HCT116 (cell line): ENCODE results near the gene AASS. TPM values are rescaled to one million over a fixed set of nuclear protein-coding genes. Genes with fewer than 3 reads are reported as not detected.

Source experiments
- ATAC-seq: fragments of 200-7000 bp; cut with Tn5 transposase; 2 replicates; pipeline ENCODE4 v1.9.1; 2020; ENCODE audit warnings: mild to moderate bottlenecking, moderate library complexity
- BruUV-seq: library from RNA; stranded (reverse); fragments of 400-500 nt; replicated peaks from 2 replicates; lab custom pipeline; 2021; lab: Mats Ljungman, UMichigan
- CTCF ChIA-PET: fragments of 300-600 bp; sonication (Branson Sonifier 250); formaldehyde crosslinking; loops from one replicate; lab custom pipeline; 2021; ENCODE audit warnings: antibody characterized with exemption; lab: Charles Lee
- POLR2A ChIA-PET: fragments of 300-600, 350-600 bp; sonication (Branson Sonifier 250); formaldehyde crosslinking; loops from one replicate; lab custom pipeline; 2021; ENCODE audit warnings: antibody characterized with exemption; lab: Charles Lee
- RAD21 ChIA-PET, 2 experiments: fragments of 300-600 bp; sonication (Branson Sonifier 250); formaldehyde crosslinking; loops; one replicate each; lab custom pipeline; 2023; ENCODE audit warnings: low total read pairs in 2 of 2; ENCODE audit not compliant: uncharacterized antibody in 2 of 2, unreplicated experiment in 2 of 2, low non-redundant PET in 1 of 2; lab: Charles Lee
- DNase-seq: peaks from one replicate; pipeline ENCODE4 v3.0.0-alpha.2; 2010; ENCODE audit warnings: low read depth, low spot score
- H2AFZ ChIP-seq: fragments of 200-600 bp; shearing (Covaris generic), sonication (generic); 2 replicates; pipeline ENCODE4 v1.6.1; 2017; ENCODE audit warnings: low read depth, mixed run types, mixed read lengths, antibody characterized with exemption, low read length; ENCODE audit not compliant: poor library complexity, severe bottlenecking
- H3K27ac ChIP-seq: 2 replicates; pipeline ENCODE4 v1.5.1; 2012; ENCODE audit warnings: low read depth, low read length
- H3K27me3 ChIP-seq: fragments of 200-600 bp; sonication (generic); 2 replicates; pipeline ENCODE4 v1.6.1; 2016; ENCODE audit warnings: mixed run types, low read length, mixed read lengths; ENCODE audit not compliant: insufficient read depth
- H3K36me3 ChIP-seq, 2 experiments: fragments of 200-500 bp in 1 of 2; fragments of 200-600 bp in 1 of 2; sonication (Bioruptor generic) in 1 of 2; sonication (generic) in 1 of 2; 2 replicates each; pipeline versions ENCODE4 v1.5.1 to v1.6.1; 2014 to 2016; ENCODE audit warnings: low read length in 2 of 2, inconsistent platforms in 1 of 2, mixed read lengths in 1 of 2, mixed run types in 1 of 2; ENCODE audit not compliant: insufficient read depth in 2 of 2, control insufficient read depth in 1 of 2
- H3K4me1 ChIP-seq, 2 experiments: fragments of 200-600 bp in 1 of 2; sonication (generic) in 1 of 2; 2 replicates each; pipeline versions ENCODE4 v1.5.1 to v1.6.1; 2012 to 2017; ENCODE audit warnings: low read length in 2 of 2, inconsistent platforms in 1 of 2, mild to moderate bottlenecking in 1 of 2, mixed read lengths in 1 of 2, mixed run types in 1 of 2, moderate library complexity in 1 of 2; ENCODE audit not compliant: insufficient read depth in 2 of 2, control insufficient read depth in 1 of 2
- H3K4me2 ChIP-seq: fragments of 200-600 bp; sonication (generic); 2 replicates; pipeline ENCODE4 v1.6.1; 2017; ENCODE audit warnings: mixed run types, low read length, mixed read lengths
- H3K4me3 ChIP-seq, 2 experiments: fragments of 200-600 bp in 1 of 2; sonication (generic) in 1 of 2; replicated peaks in 1 of 2; 2 replicates each; pipeline ENCODE4 v1.5.1; 2011 to 2016; ENCODE audit warnings: low read length in 2 of 2, control low read depth in 1 of 2, low read depth in 1 of 2, mild to moderate bottlenecking in 1 of 2, mixed read lengths in 1 of 2, mixed run types in 1 of 2
- H3K79me2 ChIP-seq: fragments of 200-600 bp; sonication (generic); 2 replicates; pipeline ENCODE4 v1.6.1; 2017; ENCODE audit warnings: mild to moderate bottlenecking, mixed run types, low read length, moderate library complexity, mixed read lengths; ENCODE audit not compliant: insufficient read depth
- H3K9ac ChIP-seq: fragments of 200-600 bp; sonication (generic); 2 replicates; pipeline ENCODE4 v1.6.1; 2016; ENCODE audit warnings: low read length, mixed read lengths
- H3K9me2 ChIP-seq: fragments of 200-600 bp; sonication (generic), shearing (Covaris generic); 2 replicates; pipeline ENCODE4 v1.6.1; 2017; ENCODE audit warnings: mixed run types, mild to moderate bottlenecking, moderate library complexity; ENCODE audit not compliant: insufficient read depth
- H3K9me3 ChIP-seq, 2 experiments: fragments of 200-500 bp in 1 of 2; fragments of 200-600 bp in 1 of 2; sonication (Bioruptor generic) in 1 of 2; sonication (generic) in 1 of 2; 2 replicates each; pipeline ENCODE4 v1.6.1; 2014 to 2017; ENCODE audit warnings: low read length in 2 of 2, mixed read lengths in 2 of 2, inconsistent platforms in 1 of 2, low read depth in 1 of 2, mild to moderate bottlenecking in 1 of 2, mixed run types in 1 of 2, moderate library complexity in 1 of 2; ENCODE audit not compliant: control insufficient read depth in 1 of 2, insufficient read depth in 1 of 2
- H4K20me1 ChIP-seq: fragments of 200-600 bp; sonication (generic), shearing (Covaris generic); 2 replicates; pipeline ENCODE4 v1.6.1; 2017; ENCODE audit warnings: mixed run types, mild to moderate bottlenecking, moderate library complexity; ENCODE audit not compliant: insufficient read depth
- CBX3 ChIP-seq: IDR thresholded peaks from 2 replicates; pipeline ENCODE4 v1.6.1; 2012; ENCODE audit warnings: low read depth
- ELF1 ChIP-seq: IDR thresholded peaks from 2 replicates; pipeline ENCODE4 v1.6.1; 2012; ENCODE audit warnings: low read depth, borderline replicate concordance
- EZH2phosphoT487 ChIP-seq: fragments of 200-600 bp; IDR thresholded peaks from 2 replicates; pipeline ENCODE4 v1.6.1; 2018; ENCODE audit warnings: antibody characterized with exemption, borderline replicate concordance
- FOSL1 ChIP-seq: IDR thresholded peaks from 2 replicates; pipeline ENCODE4 v1.6.1; 2012; ENCODE audit warnings: low read depth
- JUND ChIP-seq: IDR thresholded peaks from 2 replicates; pipeline ENCODE4 v1.6.1; 2012
- POLR2A ChIP-seq: IDR thresholded peaks from 2 replicates; pipeline ENCODE4 v1.7.0; 2011; ENCODE audit warnings: borderline replicate concordance; ENCODE audit not compliant: insufficient read depth, insufficient read length; ENCODE audit errors: extremely low read depth
- RAD21 ChIP-seq: IDR thresholded peaks from 2 replicates; pipeline ENCODE4 v1.6.1; 2012; ENCODE audit warnings: low read depth, mild to moderate bottlenecking
- SIN3A ChIP-seq: IDR thresholded peaks from 2 replicates; pipeline ENCODE4 v1.6.1; 2012; ENCODE audit warnings: low read depth
- SP1 ChIP-seq: IDR thresholded peaks from 2 replicates; pipeline ENCODE4 v1.6.1; 2012; ENCODE audit warnings: low read depth
- SRF ChIP-seq: IDR thresholded peaks from 2 replicates; pipeline ENCODE4 v1.6.1; 2012; ENCODE audit warnings: low read depth
- TCF7L2 ChIP-seq: IDR thresholded peaks from 2 replicates; pipeline ENCODE4 v1.7.0; 2011; ENCODE audit warnings: borderline replicate concordance, inconsistent platforms; ENCODE audit not compliant: insufficient read depth, insufficient read length; ENCODE audit errors: extremely low read depth
- YY1 ChIP-seq: IDR thresholded peaks from 2 replicates; pipeline ENCODE4 v1.6.1; 2011; ENCODE audit warnings: low read length, low read depth, moderate library complexity, mild to moderate bottlenecking; ENCODE audit not compliant: insufficient replicate concordance; ENCODE audit errors: extremely low read depth
- intact Hi-C: fragments of 100-400 bp; cut with micrococcal nuclease; formaldehyde crosslinking; loops from 2 replicates; pipeline ENCODE4 v1.10.0; 2022
- total RNA-seq: library from RNA; stranded (reverse); gene quantifications from one replicate; pipeline ENCODE4 v1.2.1, GENCODE V29; 2021; ENCODE audit not compliant: unreplicated experiment
- TF ChIP-seq, protein P1 (sequence below): IDR thresholded peaks from 2 replicates; pipeline ENCODE4 v1.6.1; 2011; ENCODE audit warnings: mild to moderate bottlenecking, low read length, moderate library complexity; ENCODE audit not compliant: insufficient replicate concordance; ENCODE audit errors: extremely low read depth
- TF ChIP-seq, protein P2 (sequence below): IDR thresholded peaks from 2 replicates; pipeline ENCODE4 v1.6.1; 2012
- TF ChIP-seq, protein P3 (sequence below): IDR thresholded peaks from 2 replicates; pipeline ENCODE4 v1.6.1; 2012; ENCODE audit warnings: low read depth

AASS gene
- total RNA-seq, 1 experiment from 2014 or later, result 5.1 TPM

DNA sequence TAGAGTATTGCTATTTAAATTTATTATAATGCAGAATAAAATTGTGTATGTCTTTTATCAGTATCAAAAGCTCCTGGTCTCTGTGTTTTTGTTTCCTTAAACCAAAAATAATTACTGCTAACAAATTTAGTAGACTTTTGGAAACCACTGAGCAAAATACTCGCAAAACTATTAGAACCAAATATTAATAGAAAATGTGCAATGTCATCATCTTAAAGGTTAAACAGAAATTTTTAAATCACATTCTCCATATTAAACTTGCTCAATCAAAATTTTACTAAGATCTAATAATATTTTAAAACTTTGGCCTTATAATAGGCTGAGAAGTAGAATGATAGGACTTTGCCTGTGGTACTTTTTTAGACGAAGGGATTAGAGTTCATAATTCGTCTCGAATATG, 48.4 kb downstream of the AASS start:
- no peaks in the 10 kb centered on the region for H3K9me2 ChIP-seq
- BruUV-seq, result no TSS peak
- CTCF ChIA-PET, result interaction anchor here (0.6 kb wide), 1 partner anchor 436 kb away, joined by 3 read pairs; no protein-coding TSS in a partner anchor
- H3K27ac ChIP-seq, result no peak overlapping the region
- no peak for DNase-seq
- intact Hi-C loops, result no loop called here
- TF ChIP-seq ELF1 (no peak), EZH2phosphoT487 (no peak), JUND (no peak), POLR2A (no peak), FOSL1 (no peak), SIN3A (no peak), CBX3 (no peak)
- TF ChIP-seq, protein P1, sequence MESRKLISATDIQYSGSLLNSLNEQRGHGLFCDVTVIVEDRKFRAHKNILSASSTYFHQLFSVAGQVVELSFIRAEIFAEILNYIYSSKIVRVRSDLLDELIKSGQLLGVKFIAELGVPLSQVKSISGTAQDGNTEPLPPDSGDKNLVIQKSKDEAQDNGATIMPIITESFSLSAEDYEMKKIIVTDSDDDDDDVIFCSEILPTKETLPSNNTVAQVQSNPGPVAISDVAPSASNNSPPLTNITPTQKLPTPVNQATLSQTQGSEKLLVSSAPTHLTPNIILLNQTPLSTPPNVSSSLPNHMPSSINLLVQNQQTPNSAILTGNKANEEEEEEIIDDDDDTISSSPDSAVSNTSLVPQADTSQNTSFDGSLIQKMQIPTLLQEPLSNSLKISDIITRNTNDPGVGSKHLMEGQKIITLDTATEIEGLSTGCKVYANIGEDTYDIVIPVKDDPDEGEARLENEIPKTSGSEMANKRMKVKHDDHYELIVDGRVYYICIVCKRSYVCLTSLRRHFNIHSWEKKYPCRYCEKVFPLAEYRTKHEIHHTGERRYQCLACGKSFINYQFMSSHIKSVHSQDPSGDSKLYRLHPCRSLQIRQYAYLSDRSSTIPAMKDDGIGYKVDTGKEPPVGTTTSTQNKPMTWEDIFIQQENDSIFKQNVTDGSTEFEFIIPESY, result no peak
- TF ChIP-seq, protein P2, sequence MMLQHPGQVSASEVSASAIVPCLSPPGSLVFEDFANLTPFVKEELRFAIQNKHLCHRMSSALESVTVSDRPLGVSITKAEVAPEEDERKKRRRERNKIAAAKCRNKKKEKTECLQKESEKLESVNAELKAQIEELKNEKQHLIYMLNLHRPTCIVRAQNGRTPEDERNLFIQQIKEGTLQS, result no peak
- H3K9ac ChIP-seq, result no peak overlapping the region
- H3K79me2 ChIP-seq, result no peaks in the 10 kb centered on the region
- no peak overlapping the region for H2AFZ ChIP-seq
- no peak overlapping the region for H3K4me2 ChIP-seq
- H3K27me3 ChIP-seq, result no peaks in the 10 kb centered on the region
- no peaks in the 10 kb centered on the region; the same call in 1 of the 2 replicates for H4K20me1 ChIP-seq
- POLR2A ChIA-PET, result no interaction called here
- H3K36me3 ChIP-seq, result no peaks in the 10 kb centered on the region
- H3K4me1 ChIP-seq, result no peaks in the 10 kb centered on the region
- no peaks in the 10 kb centered on the region for H3K9me3 ChIP-seq
- ATAC-seq, result no peak
- H3K4me3 ChIP-seq, result no peak overlapping the region
- RAD21 ChIA-PET, result no interaction called here

DNA sequence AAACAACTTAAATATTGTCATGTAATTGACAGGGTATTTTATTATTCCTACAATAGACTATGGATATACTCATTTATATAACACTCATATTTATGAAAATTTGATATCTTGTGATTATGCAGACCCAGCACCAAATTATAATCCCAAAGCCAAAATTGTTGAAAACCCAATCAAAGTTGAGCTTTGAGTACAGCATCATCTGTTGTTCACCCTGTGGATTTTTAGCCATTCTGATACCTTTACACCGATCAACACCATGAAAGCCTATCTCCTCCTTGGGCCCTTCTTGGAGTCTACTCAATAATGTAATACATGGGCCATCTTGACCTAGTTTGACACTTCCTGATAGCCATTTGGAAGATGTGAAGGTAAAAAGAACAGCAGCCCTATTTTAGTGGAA, 49.5 kb downstream of the AASS start:
- Histone ChIP-seq H3K9ac (no peak overlapping the region), H3K4me3 (no peak overlapping the region), H3K9me3 (no peaks in the 10 kb centered on the region), H3K4me2 (no peak overlapping the region), H3K79me2 (no peaks in the 10 kb centered on the region), H2AFZ (no peak overlapping the region), H3K9me2 (no peaks in the 10 kb centered on the region), H4K20me1 (no peaks in the 10 kb centered on the region; the same call in 1 of the 2 replicates), H3K36me3 (no peaks in the 10 kb centered on the region), H3K27ac (no peak overlapping the region), H3K4me1 (no peaks in the 10 kb centered on the region)
- RAD21 ChIA-PET, result no interaction called here
- DNase-seq (no peak), ATAC-seq (no peak)
- no TSS peak for BruUV-seq
- intact Hi-C loops, result loop anchor here (5.0 kb wide), 1 partner anchor 123 kb away; no protein-coding TSS in a partner anchor
- TF ChIP-seq FOSL1 (no peak), EZH2phosphoT487 (no peak), SP1 (no peak), ELF1 (no peak), TCF7L2 (no peak), YY1 (no peak), RAD21 (no peak), SRF (no peak)
- TF ChIP-seq, protein P2, result no peak
- TF ChIP-seq, protein P3, sequence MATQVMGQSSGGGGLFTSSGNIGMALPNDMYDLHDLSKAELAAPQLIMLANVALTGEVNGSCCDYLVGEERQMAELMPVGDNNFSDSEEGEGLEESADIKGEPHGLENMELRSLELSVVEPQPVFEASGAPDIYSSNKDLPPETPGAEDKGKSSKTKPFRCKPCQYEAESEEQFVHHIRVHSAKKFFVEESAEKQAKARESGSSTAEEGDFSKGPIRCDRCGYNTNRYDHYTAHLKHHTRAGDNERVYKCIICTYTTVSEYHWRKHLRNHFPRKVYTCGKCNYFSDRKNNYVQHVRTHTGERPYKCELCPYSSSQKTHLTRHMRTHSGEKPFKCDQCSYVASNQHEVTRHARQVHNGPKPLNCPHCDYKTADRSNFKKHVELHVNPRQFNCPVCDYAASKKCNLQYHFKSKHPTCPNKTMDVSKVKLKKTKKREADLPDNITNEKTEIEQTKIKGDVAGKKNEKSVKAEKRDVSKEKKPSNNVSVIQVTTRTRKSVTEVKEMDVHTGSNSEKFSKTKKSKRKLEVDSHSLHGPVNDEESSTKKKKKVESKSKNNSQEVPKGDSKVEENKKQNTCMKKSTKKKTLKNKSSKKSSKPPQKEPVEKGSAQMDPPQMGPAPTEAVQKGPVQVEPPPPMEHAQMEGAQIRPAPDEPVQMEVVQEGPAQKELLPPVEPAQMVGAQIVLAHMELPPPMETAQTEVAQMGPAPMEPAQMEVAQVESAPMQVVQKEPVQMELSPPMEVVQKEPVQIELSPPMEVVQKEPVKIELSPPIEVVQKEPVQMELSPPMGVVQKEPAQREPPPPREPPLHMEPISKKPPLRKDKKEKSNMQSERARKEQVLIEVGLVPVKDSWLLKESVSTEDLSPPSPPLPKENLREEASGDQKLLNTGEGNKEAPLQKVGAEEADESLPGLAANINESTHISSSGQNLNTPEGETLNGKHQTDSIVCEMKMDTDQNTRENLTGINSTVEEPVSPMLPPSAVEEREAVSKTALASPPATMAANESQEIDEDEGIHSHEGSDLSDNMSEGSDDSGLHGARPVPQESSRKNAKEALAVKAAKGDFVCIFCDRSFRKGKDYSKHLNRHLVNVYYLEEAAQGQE, result no peak
- TF ChIP-seq, all 23 proteins: peak for 0
- ChIA-PET POLR2A (no interaction called here), CTCF (no interaction called here)
- H3K27me3 ChIP-seq, result no peaks in the 10 kb centered on the region
